Ovary (tissue), 3 donors: Measurements from ENCODE around the gene PPP6R2.

ENCODE experiments used
- CTCF ChIP-seq, 3 donors: fragments of 450-650 bp in 2 of 3; fragments of 200-600 bp in 1 of 3; IDR thresholded peaks; one replicate each; pipeline versions ENCODE4 v1.5.1 to v1.8.0; 2016 to 2022; ENCODE audit warnings: antibody characterized with exemption in 3 of 3, mild to moderate bottlenecking in 1 of 3
- EP300 ChIP-seq: sonication (generic); formaldehyde crosslinking; IDR thresholded peaks from one replicate; pipeline ENCODE4 v1.6.1; 2017; ENCODE audit warnings: antibody characterized with exemption
- POLR2A ChIP-seq: fragments of 450-650 bp; IDR thresholded peaks from one replicate; pipeline ENCODE4 v1.6.1; 2017; ENCODE audit warnings: antibody characterized with exemption, mild to moderate bottlenecking, moderate library complexity
- donor health status: DM: no; HTN: no; CAD: no.

DNA sequence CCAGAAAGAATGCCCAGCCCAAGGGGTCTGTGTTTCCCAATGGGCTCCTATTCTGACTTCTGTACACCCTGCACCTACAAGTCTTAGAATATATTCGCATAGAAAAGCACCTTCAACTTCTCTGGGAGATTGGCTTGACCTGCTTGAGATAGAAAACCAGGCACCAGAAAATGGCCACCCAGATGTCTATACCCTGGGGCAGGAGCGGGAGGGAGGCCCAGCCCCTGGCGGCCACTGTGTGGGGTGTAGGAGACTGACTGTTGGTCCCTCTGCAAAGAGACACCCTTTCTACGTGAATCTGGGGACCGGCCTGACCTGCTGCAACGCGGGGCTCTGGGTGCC is 24.8 kb upstream of the PPP6R2 start:
- no peak for TF ChIP-seq CTCF (IDR thresholded peaks at IDR 0.05)
- TF ChIP-seq POLR2A = no peak
- TF ChIP-seq EP300 = no peak
